Lower lobe of right lung (tissue), 2 donors: ENCODE measurements around the gene KLC3. TPM values are rescaled to one million over a fixed set of nuclear protein-coding genes. Genes with fewer than 3 reads are reported as not detected.

Source experiments
- ATAC-seq, 2 donors: fragments of 200-7000 bp; cut with Tn5 transposase; one replicate each; pipeline ENCODE4 v1.9.1; 2020 to 2022; ENCODE audit warnings: mild to moderate bottlenecking in 2 of 2, moderate library complexity in 2 of 2
- DNase-seq: peaks from one replicate; pipeline ENCODE4 v3.0.0-alpha.2; 2020
- H3K27ac ChIP-seq: fragments of 200-600 bp; one replicate; pipeline ENCODE4 v1.8.0; 2022
- H3K27me3 ChIP-seq: fragments of 200-600 bp; one replicate; pipeline ENCODE4 v1.8.0; 2022; ENCODE audit warnings: low read depth
- H3K36me3 ChIP-seq: fragments of 200-600 bp; one replicate; pipeline ENCODE4 v1.8.0; 2022; ENCODE audit warnings: mild to moderate bottlenecking
- H3K4me1 ChIP-seq: fragments of 200-600 bp; one replicate; pipeline ENCODE4 v1.8.0; 2022
- H3K4me3 ChIP-seq: fragments of 200-600 bp; one replicate; pipeline ENCODE4 v1.8.0; 2022; ENCODE audit warnings: mild to moderate bottlenecking
- H3K9me3 ChIP-seq: fragments of 200-600 bp; one replicate; pipeline ENCODE4 v1.8.0; 2022
- intact Hi-C: fragments of 100-400 bp; cut with DNase I; formaldehyde crosslinking; loops from one replicate; pipeline ENCODE4 v1.11.0; 2022
- total RNA-seq: library from RNA; stranded (reverse); fragmentation: NEBNext Ultra II Directional; extraction: Animal tissue kit (Norgen Biotek cat#: 25700); gene quantifications from one replicate; pipeline ENCODE4 v1.2.1, GENCODE V29; 2021
- TF ChIP-seq, protein P1 (sequence below): fragments of 200-600 bp; IDR thresholded peaks from one replicate; pipeline ENCODE4 v1.8.0; 2022; ENCODE audit warnings: antibody characterized with exemption, mild to moderate bottlenecking
- donor health status: DM: no; HTN: yes; CAD: no; lungs with severe emphysema.

The KLC3 gene
- total RNA-seq, 1 donor from 2014 or later: 1.4 TPM

- no peak for ATAC-seq
- Histone ChIP-seq H3K4me1 (no peaks in the 10 kb centered on the region), H3K27ac (no peak overlapping the region), H3K36me3 (peaks cover 22% of the 10 kb centered on the region), H3K27me3 (no peaks in the 10 kb centered on the region), H3K4me3 (no peak overlapping the region), H3K9me3 (no peaks in the 10 kb centered on the region)
- intact Hi-C loops: no loop called here
- TF ChIP-seq, protein P1, sequence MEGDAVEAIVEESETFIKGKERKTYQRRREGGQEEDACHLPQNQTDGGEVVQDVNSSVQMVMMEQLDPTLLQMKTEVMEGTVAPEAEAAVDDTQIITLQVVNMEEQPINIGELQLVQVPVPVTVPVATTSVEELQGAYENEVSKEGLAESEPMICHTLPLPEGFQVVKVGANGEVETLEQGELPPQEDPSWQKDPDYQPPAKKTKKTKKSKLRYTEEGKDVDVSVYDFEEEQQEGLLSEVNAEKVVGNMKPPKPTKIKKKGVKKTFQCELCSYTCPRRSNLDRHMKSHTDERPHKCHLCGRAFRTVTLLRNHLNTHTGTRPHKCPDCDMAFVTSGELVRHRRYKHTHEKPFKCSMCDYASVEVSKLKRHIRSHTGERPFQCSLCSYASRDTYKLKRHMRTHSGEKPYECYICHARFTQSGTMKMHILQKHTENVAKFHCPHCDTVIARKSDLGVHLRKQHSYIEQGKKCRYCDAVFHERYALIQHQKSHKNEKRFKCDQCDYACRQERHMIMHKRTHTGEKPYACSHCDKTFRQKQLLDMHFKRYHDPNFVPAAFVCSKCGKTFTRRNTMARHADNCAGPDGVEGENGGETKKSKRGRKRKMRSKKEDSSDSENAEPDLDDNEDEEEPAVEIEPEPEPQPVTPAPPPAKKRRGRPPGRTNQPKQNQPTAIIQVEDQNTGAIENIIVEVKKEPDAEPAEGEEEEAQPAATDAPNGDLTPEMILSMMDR: no peak
- DNase-seq: no peak
Measured at GRCh38 chr19:45303269-45304060, 37.1 kb upstream of the KLC3 start.

DNA sequence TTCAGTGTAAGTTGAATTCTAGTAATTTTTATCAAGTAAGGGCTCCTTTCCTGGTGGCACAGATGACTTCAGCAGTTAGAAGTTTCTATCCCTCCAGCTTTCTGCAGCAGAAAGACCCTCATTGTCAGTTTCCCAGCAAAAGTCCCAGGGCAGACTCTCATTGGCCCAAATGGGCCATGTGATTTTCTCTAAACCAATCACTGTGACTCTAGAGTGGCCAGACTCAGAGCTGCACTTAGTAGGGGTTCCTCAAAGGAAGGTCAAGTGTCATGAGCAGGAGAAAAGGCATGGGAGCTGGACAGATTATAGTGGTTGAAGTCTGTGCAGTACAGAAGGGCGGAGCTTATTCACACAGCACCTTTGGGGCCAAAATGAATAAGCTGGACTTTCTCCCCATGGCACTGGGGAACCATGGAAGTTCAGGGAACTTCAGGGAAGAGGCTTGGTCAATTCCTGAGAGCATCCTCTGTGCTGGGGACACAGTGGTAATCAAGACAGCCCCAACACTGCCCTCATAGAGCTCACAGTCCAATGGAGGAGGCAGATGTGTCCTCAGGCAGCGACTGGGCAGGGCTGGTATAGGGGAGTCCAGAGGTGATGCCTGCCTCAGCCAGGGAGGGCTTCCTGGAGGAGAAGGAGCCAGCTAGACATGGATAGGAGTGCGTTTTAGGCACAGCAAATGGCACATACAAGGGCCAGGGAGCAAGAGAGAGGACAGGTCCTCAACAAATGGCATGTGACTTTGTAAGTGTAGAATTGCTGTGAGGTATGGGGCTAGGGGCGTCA is 36.2 kb upstream of the KLC3 start:
- ATAC-seq: no peak
- intact Hi-C loops: no loop called here
- TF ChIP-seq, protein P1: no peak

DNA sequence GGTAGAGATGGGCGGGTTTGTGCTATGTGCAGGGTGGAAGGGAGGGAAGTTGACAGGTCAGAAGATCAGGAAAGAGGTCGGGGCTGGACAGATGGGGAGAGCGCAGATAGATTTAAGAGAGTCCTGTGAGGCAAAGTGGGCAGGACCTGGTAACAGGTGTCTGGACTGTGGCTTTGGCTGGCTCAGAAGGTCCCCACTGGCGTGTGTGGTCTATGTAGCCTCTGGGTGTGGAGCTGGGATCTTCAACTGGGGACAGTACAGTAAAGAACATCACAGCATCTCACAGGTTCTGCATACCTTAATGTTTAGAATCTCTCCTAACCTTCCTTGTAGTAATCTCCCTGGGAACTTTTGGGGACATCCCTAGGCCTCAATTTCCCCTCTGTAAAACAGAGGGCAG is 35.5 kb upstream of the KLC3 start:
- intact Hi-C loops: no loop called here
- H3K36me3 ChIP-seq: peaks cover 17% of the 10 kb centered on the region
- H3K27ac ChIP-seq: no peak overlapping the region
- no peaks in the 10 kb centered on the region for H3K4me1 ChIP-seq
- no peak overlapping the region for H3K4me3 ChIP-seq
- H3K27me3 ChIP-seq: no peaks in the 10 kb centered on the region
- DNase-seq (no peak), ATAC-seq (no peak)
- H3K9me3 ChIP-seq: no peaks in the 10 kb centered on the region
- TF ChIP-seq, protein P1: no peak

More for the DNA sequence above, 36.2 kb upstream of the KLC3 start:
- peaks cover 21% of the 10 kb centered on the region for H3K36me3 ChIP-seq
- no peaks in the 10 kb centered on the region for H3K4me1 ChIP-seq
- DNase-seq: no peak
- no peaks in the 10 kb centered on the region for H3K9me3 ChIP-seq
- H3K27me3 ChIP-seq: no peaks in the 10 kb centered on the region
- no peak overlapping the region for H3K27ac ChIP-seq
- no peak overlapping the region for H3K4me3 ChIP-seq

DNA sequence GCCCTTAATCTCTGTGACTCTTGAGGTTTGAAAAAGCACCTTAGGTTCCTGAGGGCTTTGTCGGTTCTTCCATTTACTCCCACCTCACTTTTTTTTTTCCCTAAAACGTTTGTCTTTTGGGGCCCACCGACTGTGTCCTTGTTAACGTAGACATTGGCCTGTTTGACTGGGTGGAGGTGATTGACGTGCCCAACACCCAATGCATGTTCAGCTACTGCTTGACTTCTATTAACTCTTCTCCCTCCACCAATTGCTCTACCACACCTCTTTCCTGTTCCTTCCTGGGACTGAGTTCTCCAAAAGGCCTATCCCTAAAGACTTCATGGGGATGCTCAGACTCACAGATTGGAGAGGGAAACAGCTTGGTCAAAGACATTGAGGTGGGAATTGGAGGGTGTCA is 35.1 kb upstream of the KLC3 start:
- no peak for DNase-seq
- Histone ChIP-seq H3K9me3 (no peaks in the 10 kb centered on the region), H3K27ac (no peak overlapping the region), H3K4me3 (no peak overlapping the region), H3K4me1 (no peaks in the 10 kb centered on the region), H3K27me3 (no peaks in the 10 kb centered on the region), H3K36me3 (peaks cover 17% of the 10 kb centered on the region)
- TF ChIP-seq, protein P1: no peak
- ATAC-seq: no peak
- intact Hi-C loops: no loop called here

GRCh38 chr19:45306040-45306439 is 34.5 kb upstream of the KLC3 start:
- peaks cover 11% of the 10 kb centered on the region for H3K36me3 ChIP-seq
- H3K4me1 ChIP-seq: no peaks in the 10 kb centered on the region
- intact Hi-C loops: no loop called here
- H3K9me3 ChIP-seq: no peaks in the 10 kb centered on the region
- DNase-seq: no peak
- H3K27me3 ChIP-seq: no peaks in the 10 kb centered on the region
- no peak for ATAC-seq
- TF ChIP-seq, protein P1: no peak
- H3K27ac ChIP-seq: no peak overlapping the region
- no peak overlapping the region for H3K4me3 ChIP-seq
